Measurements from ENCODE around the gene ZBTB47.

The ZBTB47 gene

GRCh38 chr3:42639192-42639591 lies 14.3 kb upstream of the ZBTB47 start:
- H3K4me3 ChIP-seq (ENCODE audit: low read depth, low read length) = no peak overlapping the region
- no peak for DNase-seq (ENCODE audit: low read depth, low spot score)
- no peak for TF ChIP-seq CTCF (IDR thresholded peaks at IDR 0.05; ENCODE audit: low read depth, low read length)
- in situ Hi-C loops (cut with HindIII; ENCODE audit: low sequenced_read_pairs) = no loop called here

- DNase-seq (ENCODE audit: low read depth, low spot score) = no peak
- TF ChIP-seq CTCF (IDR thresholded peaks at IDR 0.05; ENCODE audit: low read depth, low read length) = no peak
- no peak overlapping the region for H3K4me3 ChIP-seq (ENCODE audit: low read depth, low read length)
- in situ Hi-C loops (cut with HindIII; ENCODE audit: low sequenced_read_pairs) = no loop called here
These were observed 13.4 kb upstream of the ZBTB47 start for GRCh38 chr3:42640129-42640528.

- no peak for TF ChIP-seq CTCF (IDR thresholded peaks at IDR 0.05; ENCODE audit: low read depth, low read length)
- no peak for DNase-seq (ENCODE audit: low read depth, low spot score)
- no peak overlapping the region for H3K4me3 ChIP-seq (ENCODE audit: low read depth, low read length)
- in situ Hi-C loops (cut with HindIII; ENCODE audit: low sequenced_read_pairs) = no loop called here
These were observed 12.6 kb upstream of the ZBTB47 start for GRCh38 chr3:42640771-42641370.

GRCh38 chr3:42647821-42648459 lies 5.6 kb upstream of the ZBTB47 start:
- no peak for DNase-seq (ENCODE audit: low read depth, low spot score)
- in situ Hi-C loops (cut with HindIII; ENCODE audit: low sequenced_read_pairs) = no loop called here
- H3K4me3 ChIP-seq (ENCODE audit: low read depth, low read length) = no peak overlapping the region
- TF ChIP-seq CTCF (IDR thresholded peaks at IDR 0.05; ENCODE audit: low read depth, low read length) = no peak

GRCh38 chr3:42649006-42649405 lies 4.5 kb upstream of the ZBTB47 start:
- DNase-seq (ENCODE audit: low read depth, low spot score) = no peak
- TF ChIP-seq CTCF (IDR thresholded peaks at IDR 0.05; ENCODE audit: low read depth, low read length) = no peak
- no peak overlapping the region for H3K4me3 ChIP-seq (ENCODE audit: low read depth, low read length)
- in situ Hi-C loops (cut with HindIII; ENCODE audit: low sequenced_read_pairs) = no loop called here

GRCh38 chr3:42649783-42650182 lies 3.7 kb upstream of the ZBTB47 start:
- no peak for DNase-seq (ENCODE audit: low read depth, low spot score)
- no peak overlapping the region for H3K4me3 ChIP-seq (ENCODE audit: low read depth, low read length)
- in situ Hi-C loops (cut with HindIII; ENCODE audit: low sequenced_read_pairs) = no loop called here
- no peak for TF ChIP-seq CTCF (IDR thresholded peaks at IDR 0.05; ENCODE audit: low read depth, low read length)
